T-helper 1 cell (primary cell): ENCODE results near the gene MRPS34.
A peak's percentile ranks its signal among the peaks of the same experiment; 100 is the strongest.

Experiments
- DNase-seq, 5 donors: peaks; one replicate each; pipeline ENCODE4 v3.0.0-alpha.2; 2012 to 2020

Gene MRPS34

GRCh38 chr16:1794221-1794871 is 21.4 kb upstream of the MRPS34 start:
- peak in 1 of 5 donors; percentile 12 for DNase-seq

- no peak for DNase-seq
These were observed 20.8 kb upstream of the MRPS34 start, which contains the start of gene IGFALS for GRCh38 chr16:1793578-1794220. Gene IGFALS (minus strand): TSS chr16:1793705. CDS start chr16:1793652, 53 bp downstream.

- peak in 1 of 5 donors; percentile 9 for DNase-seq
These were observed 20.1 kb upstream of the MRPS34 start for GRCh38 chr16:1792836-1793577.

- DNase-seq: peak in 2 of 5 donors; percentile 1 to 11
These were observed 19.2 kb upstream of the MRPS34 start for GRCh38 chr16:1791943-1792812.

GRCh38 chr16:1791256-1791942 is 18.5 kb upstream of the MRPS34 start:
- DNase-seq: peak in 1 of 5 donors; percentile 9

GRCh38 chr16:1790611-1791255 is 17.8 kb upstream of the MRPS34 start:
- peak in 1 of 5 donors; percentile 7 for DNase-seq

- no peak for DNase-seq
These were observed 17.3 kb upstream of the MRPS34 start for GRCh38 chr16:1790261-1790610.

- peak in 1 of 5 donors; percentile 15 for DNase-seq
These were observed 16.7 kb upstream of the MRPS34 start for GRCh38 chr16:1789643-1790045.

- peak in 1 of 5 donors; percentile 1 for DNase-seq
These were observed 15.8 kb upstream of the MRPS34 start for GRCh38 chr16:1788708-1789100.

- peak in 2 of 5 donors; percentile 4 to 6 for DNase-seq
These were observed 15.3 kb upstream of the MRPS34 start for GRCh38 chr16:1788095-1788707.

GRCh38 chr16:1787322-1788094 is 14.6 kb upstream of the MRPS34 start:
- no peak for DNase-seq

GRCh38 chr16:1787056-1787321 is 14.1 kb upstream of the MRPS34 start:
- no peak for DNase-seq

GRCh38 chr16:1786242-1787055 is 13.5 kb upstream of the MRPS34 start:
- peak in 2 of 5 donors; percentile 1 to 6 for DNase-seq

- DNase-seq: no peak
These were observed 12.9 kb upstream of the MRPS34 start for GRCh38 chr16:1785846-1786170.

- no peak for DNase-seq
These were observed 12.3 kb upstream of the MRPS34 start for GRCh38 chr16:1784977-1785845.

- peak; percentile 97 to 100 (median 98) for DNase-seq
These were observed 9.7 kb upstream of the MRPS34 start, which contains the start of the genes NUBP2 and SPSB3 for GRCh38 chr16:1782408-1783264. Gene NUBP2 (plus strand): TSS chr16:1782960. CDS start chr16:1783021, 61 bp downstream. Gene SPSB3 (minus strand): TSS chr16:1782571. CDS start chr16:1781483, 1,088 bp downstream.

- DNase-seq: peak in 4 of 5 donors; percentile 21 to 34 (median 24)
These were observed 8.9 kb upstream of the MRPS34 start for GRCh38 chr16:1781758-1782407.
